Ramos (cell line): ENCODE measurements around the gene CORO1C.

Experiments used
- in situ Hi-C: fragments of 300-500 bp; cut with MboI; formaldehyde crosslinking; loops from one replicate; pipeline ENCODE4 v1.14.3; 2022; ENCODE audit warnings: low sequenced_read_pairs; ENCODE audit not compliant: unreplicated experiment

CORO1C gene

GRCh38 chr12:108595711-108596647 lies 135.3 kb downstream of the CORO1C start:
- in situ Hi-C loops: no loop called here
